Measurements from ENCODE around the gene MARCHF3.
A peak's percentile ranks its signal among the peaks of the same experiment; 100 is the strongest.
"Not testable (repeated sequence)": the region's sequence is repeated elsewhere in the genome, so short reads cannot be mapped to it uniquely, and the experiment has no call there.

MARCHF3 gene

DNA sequence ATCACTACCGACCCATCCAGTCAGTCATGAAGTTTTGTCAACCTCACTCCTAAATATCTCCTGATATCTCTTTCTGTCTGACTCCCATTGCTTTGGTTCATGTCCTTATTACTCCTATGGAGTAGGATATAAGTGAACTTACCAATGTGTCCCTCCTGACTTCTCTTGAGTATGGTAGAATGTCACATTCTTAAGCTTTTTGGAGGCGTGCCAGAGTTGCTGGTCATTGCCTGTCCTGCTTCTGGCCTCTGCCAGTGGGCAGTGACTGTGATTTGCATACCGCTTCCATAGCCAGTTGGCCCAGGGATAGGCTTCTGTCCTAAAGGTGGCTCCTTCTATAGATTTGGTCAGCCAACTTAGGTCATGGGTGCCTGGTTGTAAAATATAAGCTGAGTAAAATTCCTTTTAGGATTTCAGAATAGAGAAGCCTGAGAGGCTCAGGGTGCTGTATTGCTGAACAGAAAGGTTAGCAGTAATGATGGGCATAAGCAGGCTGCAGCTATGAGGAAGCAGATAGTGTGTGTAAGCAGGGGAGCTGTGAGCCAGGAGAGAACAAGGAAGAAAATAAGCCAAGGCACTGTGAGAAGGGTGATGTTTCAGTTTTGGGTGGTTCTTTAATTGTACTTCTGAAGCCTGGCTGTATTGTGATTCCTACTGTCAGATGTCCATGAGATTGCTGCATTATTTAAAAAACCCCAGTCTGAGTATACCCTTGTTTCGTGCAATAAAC lies 16.1 kb upstream of the MARCHF3 start:
- DNase-seq (ENCODE audit: low spot score) = no peak

DNA sequence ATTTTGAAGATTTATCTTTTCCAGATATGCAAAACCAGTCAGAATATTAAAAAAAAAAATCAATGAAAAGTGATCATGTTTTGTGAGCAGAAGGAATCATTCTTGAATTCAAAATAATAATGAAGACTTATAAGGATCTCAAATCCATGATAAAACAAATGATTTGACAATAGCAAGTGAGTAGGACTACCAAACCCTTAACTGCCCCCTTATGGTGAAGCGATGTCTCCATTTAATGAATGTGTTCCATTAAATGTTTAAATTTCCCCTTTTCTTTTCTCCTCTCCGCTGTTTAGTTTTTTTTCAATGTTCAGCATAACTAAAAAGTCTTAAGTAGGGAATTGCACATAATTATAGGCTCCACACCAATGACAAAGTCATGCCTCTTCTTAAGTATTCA lies 12.2 kb upstream of the MARCHF3 start:
- DNase-seq (ENCODE audit: low spot score) = peak; percentile 32

DNA sequence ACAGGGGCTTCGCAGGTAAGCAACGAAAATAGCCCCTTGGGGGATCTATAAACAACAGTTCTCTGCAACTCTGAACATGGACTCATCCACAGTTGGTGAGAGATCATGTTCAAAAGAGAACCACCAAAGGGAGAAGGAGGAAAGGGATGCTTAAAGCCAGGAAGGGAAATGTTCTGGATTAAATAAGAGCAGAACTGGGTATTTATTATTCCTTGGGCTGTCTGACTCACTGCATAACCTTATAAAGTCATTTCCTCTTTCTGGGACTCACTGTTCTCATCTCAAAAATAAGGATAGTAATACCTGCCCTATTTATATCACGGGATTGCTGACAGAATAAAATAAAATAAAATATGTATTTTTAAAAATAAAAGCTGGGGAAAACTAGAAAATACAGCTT lies 11.2 kb upstream of the MARCHF3 start:
- no peak for DNase-seq (ENCODE audit: low spot score)

DNA sequence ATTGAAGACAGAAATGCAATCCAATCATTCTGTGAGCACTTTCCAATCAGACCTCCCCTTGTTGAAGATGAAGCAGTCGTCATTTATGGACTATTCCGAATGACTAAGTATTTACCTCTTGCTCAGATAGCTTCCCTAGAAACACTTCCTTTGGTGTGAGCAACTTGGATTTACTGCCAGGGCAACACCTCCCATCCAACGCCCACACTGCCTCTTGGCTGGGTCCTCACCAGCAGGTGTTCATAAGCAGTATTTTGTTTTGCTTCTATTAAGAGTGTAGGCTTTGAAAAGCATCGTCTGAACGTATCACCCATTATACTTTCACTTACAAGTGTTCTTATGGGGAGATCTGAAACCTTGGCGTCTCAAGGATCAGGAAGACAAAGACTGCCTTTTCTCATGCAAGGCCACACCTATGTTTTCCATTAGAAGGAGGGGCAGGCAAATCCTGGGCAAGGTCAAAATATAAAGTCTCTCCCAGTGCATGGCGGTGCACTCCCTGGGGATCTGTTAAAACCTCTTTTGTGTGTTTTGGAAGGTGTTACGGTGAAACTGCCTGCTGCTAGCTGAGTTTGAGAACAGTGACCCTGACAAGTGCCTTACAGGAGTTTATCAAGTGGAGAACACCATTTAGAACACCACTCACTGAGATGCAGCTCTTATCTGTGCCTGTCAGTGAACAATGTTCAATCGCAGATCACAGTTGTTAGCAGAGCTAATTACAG lies 10.6 kb upstream of the MARCHF3 start:
- no peak for DNase-seq (ENCODE audit: low spot score)

DNA sequence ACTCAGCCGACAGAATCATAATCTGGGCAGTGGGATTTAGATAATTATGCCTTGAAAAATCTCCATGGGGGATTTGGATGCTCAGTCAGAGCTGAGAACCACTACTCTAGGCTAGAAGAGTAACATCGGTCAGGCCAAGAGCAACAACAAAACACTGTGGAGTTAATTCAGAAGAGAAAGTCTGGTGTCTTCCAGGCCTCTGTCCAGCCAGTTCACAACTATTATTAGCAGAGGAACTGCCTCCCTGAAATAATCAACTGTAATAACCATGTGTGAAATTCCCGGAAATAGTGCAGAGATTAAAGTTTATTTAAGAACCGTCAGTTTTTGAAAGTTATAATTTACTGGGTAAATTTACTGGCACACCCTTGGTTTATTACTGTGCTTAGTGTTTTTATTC lies 8.2 kb upstream of the MARCHF3 start:
- no peak for DNase-seq (ENCODE audit: low spot score)

DNA sequence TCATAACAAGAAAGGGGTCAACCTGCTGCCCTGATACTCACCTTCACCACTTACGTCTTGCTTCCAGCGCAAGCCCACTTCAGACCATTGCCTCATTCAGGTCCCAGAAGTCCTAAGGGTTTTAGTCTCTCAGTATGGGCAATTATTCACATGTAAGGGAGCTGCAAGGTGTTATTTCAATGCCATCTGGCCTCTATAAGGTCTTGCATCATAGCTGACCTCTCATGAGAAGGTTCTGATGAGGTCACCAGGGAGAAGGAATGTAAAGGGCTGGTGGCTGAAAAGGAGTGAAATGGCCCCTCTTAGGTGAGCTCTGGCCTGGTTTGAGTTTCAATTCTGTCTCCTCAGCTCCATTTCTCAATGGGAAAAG lies 1.5 kb upstream of the MARCHF3 start:
- DNase-seq (ENCODE audit: low spot score) = no peak

DNA sequence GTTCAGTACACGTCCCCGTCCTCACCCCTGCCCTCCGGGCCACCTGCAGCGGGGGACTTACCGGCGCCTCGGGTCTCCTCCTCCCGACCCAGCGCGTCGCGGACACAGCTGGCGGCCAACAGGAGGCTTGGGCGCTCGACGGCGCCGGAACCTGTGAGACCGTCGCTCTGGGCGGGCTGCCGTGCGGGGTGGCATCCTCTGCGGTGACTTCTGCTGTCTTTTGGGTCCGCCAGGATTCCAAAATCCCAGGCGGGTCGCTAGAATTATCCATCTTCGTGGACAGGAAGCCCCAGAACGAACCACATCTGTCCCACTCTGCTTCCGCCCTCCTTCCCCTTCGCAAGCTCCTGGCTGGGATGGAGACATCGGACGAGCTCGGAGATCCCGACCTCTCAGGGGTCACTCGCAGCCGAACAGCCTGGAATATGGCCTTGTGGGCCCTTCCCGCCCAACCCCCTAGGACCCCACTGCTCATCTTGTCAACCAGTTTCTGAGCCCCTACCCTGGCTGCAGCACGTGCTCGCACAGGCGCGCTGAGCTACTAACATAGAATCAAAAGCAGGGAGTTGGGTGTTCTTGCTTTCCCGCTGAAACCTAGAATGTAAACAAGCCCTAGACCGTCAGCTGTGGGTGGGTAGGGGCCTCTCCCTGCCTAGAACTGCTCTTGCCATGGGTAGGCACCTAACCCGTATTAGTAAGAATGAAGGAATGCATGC lies 947 bp upstream of the MARCHF3 start:
- DNase-seq (ENCODE audit: low spot score) = no peak

DNA sequence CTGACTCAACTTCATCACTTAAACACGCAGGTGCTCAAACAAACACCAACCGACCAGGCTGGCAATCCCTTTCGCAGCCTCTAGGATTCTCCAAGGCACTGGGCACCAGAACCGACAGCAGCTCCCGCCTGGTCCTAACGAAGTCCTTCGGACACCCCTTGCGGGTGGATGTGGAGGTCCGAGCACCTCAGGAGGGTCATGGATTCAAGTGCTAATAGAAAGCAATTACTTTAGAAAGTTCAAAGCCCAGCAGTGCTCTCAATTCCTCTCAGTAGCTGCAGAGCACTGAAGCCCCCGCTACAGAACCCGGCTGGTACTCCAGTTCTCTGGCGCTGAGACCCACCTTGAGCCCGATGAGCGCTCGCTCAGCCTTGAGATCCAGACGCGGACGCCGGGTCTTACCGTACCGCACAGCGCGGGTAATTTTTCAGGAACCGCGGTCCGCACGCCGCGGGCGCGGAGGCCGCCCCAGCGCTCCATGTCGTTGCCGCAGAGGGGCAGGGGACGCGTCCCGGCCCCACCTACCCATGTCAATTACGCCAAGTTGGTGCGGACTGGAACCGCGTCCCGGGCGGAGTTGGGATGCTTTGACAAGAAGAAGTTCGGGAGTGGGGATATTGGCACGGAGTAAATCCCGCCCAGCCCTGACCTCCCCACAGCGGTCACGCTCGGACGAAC lies 638 bp downstream of the MARCHF3 start:
- peak; percentile 78 for DNase-seq (ENCODE audit: low spot score)

DNA sequence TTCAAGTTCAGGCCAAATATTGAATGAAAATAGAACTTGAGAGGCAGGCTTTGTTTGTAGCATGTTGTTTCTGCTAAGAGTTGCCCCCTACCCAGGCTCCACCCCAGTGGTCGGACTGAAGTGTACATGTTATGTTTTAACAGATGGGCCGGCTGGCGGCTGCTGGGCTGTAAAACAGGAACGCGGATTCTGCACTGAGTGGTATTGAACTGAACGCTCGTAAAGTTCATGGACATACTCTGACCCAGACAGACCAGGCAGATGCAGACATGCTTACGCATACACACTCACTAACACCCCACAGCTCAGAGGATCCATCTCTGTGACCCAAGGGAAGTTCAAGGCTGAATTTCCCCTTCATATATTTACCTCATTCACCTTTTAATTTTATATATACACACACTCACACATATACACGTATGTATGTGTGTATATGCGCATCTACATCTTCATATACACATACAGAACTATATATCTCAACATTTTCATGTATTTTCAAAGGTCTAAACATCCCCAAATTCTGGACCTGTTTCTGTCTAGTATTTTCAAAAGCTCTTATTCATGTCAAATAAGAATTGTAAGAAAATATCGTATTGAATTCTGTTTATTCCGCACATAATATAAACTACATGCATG lies 1.4 kb downstream of the MARCHF3 start:
- DNase-seq (ENCODE audit: low spot score) = peak; percentile 55

DNA sequence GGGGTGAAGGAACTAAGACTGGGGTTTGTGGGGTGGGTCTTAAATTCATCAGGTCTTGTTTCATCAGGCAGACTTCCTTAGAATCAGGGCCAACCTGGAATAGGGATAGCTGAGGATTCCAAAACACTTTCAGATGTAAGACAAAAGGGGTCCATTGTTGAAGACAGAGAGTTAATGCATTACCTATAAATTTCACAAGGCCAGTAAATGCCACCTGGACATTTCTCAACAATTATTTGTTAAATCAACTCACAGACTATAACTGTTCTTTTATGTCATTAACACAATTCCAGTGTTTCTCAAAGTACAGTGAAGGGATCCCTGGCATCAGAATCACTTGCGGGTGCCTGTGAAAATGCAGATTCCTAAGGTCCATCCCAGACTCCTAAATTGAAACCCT lies 2.8 kb downstream of the MARCHF3 start:
- DNase-seq (ENCODE audit: low spot score) = no peak

DNA sequence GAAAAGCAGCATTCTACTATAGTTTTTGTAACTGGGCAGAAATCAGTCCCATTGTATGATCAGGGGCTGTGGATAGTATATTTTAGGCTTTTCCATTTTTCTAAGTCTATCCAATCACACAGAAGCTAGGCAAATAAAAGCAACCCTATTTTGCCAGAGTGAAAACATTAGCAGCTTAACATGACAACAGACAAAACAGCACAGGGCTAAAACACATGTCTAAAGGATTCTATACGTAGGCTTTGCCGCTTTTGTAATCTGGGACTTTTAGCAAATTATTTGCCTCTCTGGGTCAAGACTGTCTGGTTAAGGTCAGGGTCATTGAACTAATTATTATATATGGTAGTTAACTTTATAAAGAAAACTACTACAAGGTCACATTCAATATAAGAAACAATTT lies 4.2 kb downstream of the MARCHF3 start:
- DNase-seq (ENCODE audit: low spot score) = no peak

DNA sequence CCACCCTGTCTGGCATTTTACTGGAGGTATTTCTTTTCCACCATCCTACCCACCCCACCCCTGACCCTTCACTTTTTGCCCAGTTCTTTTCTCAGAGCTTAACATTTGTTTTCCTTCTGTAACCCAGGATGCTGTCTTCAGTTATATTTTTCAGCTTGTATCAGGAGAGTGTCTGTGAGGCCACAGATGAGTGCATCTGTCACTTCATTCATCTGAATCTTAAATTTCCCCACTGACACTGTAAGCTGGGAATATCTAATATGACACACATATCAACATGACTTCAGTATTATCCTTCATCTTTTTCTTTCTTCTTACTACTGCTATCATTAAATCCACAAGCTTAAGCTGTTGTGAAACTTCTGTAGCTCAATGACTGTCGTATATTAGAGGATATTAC lies 4.9 kb downstream of the MARCHF3 start:
- no peak for DNase-seq (ENCODE audit: low spot score)

DNA sequence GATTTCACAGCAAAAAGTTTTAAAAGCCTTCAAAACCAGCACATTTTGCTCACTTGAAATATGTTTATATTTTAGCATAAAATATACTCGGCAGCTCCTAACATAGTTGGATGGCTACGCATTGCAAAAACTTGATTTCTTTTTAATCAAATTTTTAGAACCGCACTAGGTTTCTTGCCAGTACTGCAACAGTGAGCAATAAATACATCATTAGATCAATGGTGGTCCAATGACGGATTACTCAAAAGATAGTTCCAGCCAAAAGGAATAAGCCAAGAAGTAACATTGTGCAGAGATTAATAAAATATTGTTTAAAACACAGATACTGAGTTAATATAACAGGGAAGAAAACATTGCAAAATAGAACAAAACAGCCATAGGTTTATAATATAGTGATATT lies 5.5 kb downstream of the MARCHF3 start:
- DNase-seq (ENCODE audit: low spot score) = no peak

DNA sequence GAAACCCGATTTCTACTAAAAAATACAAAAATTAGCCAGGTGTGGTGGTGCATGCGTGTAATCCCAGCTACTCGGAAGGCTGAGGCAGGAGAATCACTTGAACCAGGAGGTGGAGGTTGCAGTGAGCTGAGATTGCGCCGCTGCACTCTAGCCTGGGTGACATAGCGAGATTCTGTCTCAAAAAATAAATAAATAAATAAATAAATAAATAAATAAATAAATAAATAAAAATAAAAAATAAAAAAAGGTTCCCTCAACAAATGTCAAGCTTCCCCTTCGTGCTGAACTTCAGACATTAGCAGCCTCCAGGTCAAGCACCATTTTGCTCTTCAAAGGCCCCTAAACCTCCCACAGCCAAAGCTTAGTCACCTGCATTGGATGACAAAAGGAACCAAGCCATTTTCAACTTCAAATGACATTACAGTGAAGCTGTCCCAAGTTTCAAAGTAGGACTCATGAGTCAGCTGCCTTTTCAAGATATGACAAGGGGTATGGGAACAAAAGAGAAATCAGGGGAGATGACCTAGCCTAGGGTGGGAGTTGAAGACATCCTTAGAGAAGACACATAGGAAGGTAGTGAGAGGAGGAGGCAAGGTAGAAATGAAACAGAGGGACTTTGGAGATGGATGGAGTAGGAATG lies 6.7 kb downstream of the MARCHF3 start:
- DNase-seq (ENCODE audit: low spot score) = not testable (repeated sequence)

DNA sequence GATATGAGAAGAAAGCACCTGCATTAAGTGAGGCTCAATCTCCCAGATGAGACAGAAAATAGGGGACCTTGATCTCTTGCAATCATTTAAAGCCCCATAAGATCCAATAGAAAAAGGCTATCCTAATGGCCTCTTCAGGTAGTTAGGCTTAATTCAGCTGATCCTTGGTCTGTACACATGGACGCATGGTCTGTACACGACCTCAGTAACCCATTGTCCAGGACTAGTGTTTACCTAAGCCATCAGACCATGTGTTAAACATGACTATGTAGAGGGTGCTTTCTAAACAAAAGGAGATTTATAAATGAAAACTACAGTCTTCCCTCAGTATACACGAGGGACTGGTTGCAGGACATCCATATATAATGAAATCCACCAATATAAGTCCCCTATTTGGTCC lies 7.5 kb downstream of the MARCHF3 start:
- no peak for DNase-seq (ENCODE audit: low spot score)

DNA sequence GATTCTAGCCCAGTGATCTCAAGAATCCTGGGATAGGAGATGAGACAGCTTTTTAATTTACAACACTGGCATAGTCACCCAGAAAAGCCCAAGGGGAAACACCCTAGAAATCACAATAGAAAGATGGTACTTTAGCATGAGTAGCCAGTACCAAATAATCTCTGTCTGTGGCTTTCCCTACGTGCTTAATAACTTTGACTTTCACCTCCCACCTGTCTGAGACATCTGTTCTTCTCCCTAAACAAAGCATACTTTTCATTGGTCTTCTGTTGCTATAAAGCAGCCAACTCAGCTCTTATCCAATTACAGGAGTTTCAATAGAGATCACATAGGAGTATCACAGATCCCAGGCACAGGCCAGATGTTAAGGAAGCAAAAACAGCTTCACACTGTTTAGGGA lies 10.4 kb downstream of the MARCHF3 start:
- no peak for DNase-seq (ENCODE audit: low spot score)

DNA sequence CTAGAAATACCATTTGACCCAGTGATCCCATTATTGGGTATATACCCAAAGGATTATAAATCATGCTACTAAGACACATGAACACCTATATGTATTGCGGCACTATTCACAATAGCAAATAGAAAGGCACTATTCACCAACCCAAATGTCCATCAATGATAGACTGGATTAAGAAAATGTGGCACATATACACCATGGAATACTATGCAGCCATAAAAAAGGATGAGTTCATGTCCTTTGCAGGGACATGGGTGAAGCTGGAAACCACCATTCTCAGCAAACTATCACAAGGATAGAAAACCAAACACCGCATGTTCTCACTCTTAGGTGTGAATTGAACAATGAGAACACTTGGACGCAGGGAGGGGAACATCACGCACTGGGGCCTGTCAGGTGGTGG lies 13.6 kb downstream of the MARCHF3 start:
- DNase-seq (ENCODE audit: low spot score) = not testable (repeated sequence)

DNA sequence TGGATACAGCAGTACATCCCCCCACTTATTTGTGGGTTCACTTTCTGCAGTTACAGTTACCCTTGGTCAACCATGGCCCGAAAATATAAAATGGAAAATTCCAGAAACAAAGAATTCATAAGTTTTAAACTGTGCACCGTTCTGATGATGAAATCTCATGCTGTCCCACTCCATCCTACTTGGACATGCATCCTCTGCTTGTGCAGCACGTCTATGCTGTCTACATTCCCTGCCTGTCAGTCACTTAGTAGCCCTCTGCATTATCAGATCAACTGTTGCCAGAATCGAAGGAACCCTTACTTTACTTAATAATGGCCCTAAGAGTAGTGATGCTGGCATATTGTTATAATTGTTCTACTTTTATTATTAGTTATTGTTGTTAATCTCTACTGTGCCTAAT lies 14.6 kb downstream of the MARCHF3 start:
- no peak for DNase-seq (ENCODE audit: low spot score)

DNA sequence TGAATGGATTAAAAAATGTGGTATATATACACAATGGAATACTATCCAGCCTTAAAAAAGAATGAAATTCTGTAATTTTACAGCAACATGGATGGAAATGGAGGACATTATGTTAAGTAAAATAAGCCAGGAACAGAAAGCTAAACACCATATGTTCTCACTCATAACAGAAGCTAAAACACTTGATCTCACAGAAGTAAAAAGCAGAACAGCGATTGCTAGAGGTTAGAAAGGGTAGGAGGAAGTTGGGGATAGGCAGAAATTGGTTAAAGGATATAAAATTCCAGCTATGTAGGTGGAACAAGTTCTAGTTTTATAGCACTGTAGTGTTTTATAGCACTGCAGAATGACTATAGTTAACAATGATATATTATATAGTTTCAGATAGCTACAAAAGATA lies 15.8 kb downstream of the MARCHF3 start:
- no peak for DNase-seq (ENCODE audit: low spot score)

DNA sequence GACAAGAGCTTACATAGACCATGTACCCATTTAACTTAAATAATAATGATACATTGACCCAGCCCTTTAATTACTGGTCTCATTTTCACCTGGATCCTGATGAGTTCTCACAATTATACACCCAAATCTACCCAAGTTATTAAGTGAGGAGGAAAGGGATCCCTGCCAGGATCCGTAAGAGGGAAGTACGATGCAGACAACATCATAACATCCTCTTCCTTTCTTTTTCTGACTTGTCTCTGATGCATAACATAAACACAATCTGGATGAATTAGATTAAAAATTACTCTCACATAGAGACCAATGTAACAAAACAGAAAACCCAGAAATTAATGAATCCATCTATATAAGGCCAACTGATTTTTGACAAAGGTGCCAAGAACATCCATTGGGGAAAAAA lies 17.0 kb downstream of the MARCHF3 start:
- DNase-seq (ENCODE audit: low spot score) = no peak

DNA sequence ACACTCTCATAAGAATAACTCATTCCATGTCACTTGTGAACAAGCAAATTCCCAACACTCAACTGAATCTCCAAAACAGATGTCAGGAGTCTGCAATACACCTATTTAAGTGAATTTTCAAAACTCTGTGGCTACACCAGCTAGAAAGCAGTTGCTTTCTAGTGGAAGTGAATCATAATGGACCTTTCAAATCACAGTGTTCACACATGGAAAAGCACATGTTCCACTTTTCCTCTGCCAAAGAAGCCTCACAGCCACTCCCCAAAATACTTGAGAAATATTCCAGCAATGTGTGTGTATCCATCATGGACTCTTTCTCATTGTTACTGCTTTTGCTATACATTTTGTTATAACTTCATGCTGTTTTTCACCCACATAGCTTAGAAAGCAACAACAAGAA lies 17.4 kb downstream of the MARCHF3 start:
- DNase-seq (ENCODE audit: low spot score) = no peak

All from hematopoietic multipotent progenitor cell treated with erythropoietin and hydrocortisone succinate and interleukin-3 and kit ligand, for 15 days (in vitro differentiated cells).